HG02943 (cell line): ENCODE results near the gene CHRM4.

ENCODE experiments used
- ATAC-seq: cut with Tn5 transposase; IDR thresholded peaks from one replicate; pipeline ENCODE4 v1.9.1; 2021; ENCODE audit warnings: mild to moderate bottlenecking, low read depth, moderate library complexity; ENCODE audit not compliant: unreplicated experiment

CHRM4 gene

DNA sequence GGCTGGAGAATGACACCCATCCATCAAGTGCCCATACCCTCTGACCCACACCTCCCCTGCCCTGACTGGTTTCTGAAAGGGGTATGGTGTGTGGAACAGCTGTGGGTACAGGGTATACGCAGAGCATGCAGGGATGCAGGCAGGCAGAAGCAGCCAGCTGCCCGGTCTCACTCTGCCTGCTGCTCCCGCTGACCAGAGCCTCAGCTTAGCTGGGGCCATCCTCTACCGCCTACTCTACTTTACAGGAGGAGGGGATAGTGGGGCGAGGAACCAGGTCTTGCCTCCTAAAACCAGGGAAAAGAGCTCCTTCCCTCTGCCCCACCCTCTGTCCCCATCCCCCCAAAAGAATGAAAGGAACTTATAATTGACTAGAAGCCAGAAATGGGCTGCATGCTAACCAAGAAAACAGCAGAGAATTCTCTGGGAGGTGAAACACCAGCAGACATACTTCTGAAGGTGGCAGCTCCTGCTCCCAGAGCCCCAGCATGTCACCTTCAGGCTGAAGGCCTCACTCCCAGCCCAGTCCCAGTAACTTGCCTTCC, 13.0 kb upstream of the CHRM4 start:
- no peak for ATAC-seq

DNA sequence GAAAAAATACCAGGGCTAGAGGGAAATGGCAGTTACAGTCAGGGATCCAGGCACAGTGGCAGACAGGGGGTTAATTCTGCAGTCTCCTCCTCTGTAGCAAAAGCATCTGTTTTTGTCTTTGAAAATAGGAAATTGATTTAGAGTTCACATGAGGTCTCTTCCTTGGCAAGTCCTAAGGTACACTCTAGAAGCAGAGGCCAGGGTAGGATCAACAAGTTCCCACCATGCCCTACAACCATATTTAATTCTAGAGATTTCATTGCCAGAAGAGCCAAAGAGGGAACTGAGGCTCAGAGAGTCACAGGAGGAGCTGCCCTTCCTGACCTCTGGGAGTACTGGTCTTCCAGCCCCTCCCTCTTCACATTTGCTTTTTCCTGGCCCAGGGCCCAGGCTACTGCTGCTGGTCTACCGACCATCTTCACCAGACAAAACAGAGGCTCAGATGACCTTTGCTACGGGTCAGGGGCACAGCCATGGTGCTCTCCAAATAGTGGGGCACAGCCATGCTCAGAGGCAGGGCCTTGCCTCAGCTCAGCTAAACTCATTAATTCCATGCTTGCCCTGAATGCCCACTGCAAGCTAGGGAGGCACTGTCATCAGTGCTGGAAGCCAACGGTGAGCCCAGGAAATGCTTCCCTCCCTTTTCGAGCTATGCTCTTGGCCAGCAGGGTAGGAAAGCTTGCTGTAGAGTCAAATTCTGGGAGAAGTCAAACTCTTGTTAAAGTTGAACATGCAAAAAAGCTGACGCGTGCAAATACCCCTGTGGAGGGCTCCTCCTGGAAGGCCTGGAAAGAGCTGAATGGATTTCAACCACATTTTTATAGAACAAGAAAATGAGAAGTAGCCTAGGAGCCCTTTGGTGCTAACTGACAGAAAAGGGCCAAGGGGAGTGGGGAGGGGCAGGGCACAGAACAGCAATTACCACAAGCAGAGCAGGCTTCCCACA, 11.7 kb upstream of the CHRM4 start:
- no peak for ATAC-seq

DNA sequence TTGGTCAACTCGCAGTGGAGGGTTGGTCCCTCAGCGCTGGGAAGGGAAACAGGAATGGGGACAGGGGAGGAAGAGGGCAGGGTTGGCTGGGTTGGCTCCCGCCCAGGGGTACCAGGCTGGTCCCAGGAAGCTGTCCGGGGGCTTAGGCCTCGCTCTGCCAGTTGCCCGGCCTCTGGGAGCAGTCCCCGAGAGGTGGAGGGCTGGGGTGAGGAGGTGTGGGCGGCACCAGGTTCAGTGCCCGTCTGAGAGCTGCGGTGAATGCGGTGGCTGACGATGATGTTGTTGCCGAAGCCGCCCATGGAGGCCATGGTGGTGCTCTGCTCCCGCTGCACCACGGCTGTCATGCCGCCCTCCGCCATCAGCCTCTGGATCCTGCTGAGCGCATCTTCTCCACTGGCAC, 6.0 kb upstream of the CHRM4 start:
- ATAC-seq = no peak

DNA sequence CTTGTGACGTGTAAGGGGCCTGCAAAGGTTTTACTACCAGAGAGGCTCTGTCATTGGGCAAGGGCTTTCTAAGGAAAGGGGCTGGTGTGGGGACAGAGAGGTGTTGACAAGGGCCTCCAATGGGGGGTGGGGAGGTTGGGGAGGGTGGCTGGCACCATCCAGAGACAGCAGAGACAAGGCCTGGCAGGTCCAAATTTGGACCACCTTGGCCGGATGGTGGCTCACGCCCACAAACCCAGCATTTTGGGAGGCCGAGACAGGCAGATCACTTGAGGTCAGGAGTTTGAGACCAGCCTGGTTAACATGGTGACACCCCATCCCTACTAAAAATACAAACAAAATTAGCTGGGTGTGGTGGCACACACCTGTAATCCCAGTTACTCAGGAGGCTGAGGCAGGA, 2.2 kb upstream of the CHRM4 start:
- no peak for ATAC-seq

DNA sequence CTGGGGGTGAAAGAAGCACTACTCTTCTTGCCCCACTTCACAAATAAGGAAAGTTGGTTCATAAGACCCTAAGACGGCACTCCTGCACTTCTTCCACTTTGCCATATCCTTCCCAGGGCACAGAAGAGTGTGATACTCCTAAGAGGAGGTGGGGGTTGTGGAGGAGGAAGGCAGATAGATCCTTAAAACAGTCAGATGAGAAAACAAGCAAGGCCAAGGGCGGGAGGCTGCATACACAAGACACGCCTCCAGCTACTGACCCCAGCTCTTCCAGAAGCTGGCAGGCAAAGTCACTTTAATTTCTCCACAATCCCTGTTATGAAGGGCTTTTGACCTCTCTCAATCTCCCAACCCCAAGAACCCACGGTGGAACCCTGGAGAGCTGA, 1.6 kb upstream of the CHRM4 start:
- no peak for ATAC-seq

DNA sequence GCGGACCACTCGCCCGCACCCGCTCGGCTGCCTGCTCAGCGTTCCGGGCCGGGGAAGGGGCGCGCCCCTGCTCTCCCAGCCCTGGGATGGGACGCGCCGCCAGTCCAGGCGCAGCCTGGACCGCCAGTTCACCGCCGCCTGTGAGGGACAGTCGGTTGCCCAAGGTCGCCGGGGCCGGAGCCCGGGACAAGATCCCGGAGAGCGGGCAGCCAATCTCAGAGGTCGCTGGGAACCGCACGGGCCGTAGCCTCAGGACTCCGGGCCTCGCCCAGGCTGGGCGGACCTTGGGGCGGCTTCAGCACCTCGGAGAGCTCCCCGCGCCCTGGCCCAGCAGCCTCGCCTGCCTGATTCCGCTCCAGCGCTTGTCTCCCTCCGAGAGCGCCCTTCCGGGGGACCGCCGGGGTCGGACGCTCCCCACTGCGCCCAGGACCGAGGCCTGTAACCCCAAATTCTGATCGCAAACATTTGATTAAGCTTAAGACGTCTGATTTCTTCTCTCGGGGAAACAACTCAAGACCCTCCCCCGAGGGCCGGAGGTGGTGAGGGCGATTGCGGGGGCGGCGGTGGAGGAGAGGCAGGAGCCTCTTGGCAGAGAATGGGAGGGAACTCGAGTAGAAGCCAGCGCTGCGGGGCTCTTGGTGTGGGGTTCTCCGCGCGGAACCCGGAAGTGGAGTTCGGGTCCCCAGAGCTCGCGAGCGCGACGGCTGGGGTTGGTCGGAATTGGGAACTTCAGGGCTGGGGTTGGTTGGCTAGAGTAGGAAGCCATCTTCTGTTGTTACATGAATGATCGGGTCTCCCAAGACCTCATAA, 1.1 kb upstream of the CHRM4 start:
- ATAC-seq = no peak

DNA sequence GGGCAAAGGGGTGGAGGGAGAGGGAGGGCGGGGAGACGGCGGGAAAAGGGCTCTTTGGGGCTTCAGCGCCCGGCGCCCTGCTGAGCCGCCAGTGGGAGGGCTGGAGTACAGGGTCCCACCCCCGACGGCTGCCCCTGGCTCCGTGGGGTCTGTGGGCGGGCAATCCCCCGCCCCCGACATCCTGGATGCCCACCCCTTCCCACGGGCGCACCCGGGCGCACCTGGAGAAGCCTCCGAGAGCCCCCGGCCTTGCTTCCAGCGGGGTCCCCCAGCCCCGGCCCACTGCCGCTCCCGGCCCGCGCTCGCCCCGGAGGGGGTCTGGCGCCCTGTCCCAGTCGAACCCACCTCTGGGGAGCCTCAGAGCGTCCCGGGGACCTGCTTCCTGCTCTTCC, 394 bp downstream of the CHRM4 start:
- ATAC-seq = no peak

DNA sequence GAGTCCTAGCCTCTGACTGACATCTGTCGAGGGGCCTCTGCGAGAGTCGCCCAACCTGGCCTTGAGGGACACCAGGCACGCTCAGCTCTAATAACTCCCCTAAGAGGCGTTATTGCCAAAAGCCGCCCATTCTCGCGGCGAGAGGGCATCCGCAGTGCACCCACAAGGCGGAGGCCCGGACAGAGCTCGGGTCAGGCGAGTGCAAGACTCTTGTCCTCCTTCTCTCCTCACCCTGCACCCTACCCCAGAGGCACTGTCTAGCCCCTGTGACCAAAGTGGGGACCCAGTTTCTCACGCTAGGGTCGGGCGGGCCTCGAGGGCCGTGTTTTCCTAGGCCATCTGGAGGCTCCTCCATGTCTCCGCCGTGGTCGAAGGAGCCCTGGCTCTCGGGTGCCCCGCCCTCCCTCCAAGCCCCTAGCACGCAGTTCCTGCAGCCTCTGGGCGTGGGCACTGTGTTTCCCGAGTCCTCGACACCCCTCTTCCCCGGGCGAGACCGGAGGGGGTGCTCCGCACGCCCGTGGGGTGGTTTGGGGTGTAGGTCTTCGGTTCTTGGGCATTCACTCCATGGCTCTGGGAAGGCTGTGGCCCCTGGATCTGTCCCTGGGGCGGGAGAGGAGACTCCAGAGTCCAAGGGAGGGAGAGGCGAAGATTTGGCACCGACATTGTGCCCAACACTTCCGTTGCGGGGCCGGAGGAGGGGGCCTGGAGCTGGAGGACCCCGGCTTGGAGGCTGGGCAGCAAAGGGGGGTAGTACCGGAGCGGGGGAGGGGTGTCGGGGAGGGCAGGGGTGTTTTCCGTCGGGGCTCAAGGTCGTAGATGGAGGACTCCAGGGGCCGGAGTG, 1.0 kb downstream of the CHRM4 start:
- ATAC-seq = no peak

DNA sequence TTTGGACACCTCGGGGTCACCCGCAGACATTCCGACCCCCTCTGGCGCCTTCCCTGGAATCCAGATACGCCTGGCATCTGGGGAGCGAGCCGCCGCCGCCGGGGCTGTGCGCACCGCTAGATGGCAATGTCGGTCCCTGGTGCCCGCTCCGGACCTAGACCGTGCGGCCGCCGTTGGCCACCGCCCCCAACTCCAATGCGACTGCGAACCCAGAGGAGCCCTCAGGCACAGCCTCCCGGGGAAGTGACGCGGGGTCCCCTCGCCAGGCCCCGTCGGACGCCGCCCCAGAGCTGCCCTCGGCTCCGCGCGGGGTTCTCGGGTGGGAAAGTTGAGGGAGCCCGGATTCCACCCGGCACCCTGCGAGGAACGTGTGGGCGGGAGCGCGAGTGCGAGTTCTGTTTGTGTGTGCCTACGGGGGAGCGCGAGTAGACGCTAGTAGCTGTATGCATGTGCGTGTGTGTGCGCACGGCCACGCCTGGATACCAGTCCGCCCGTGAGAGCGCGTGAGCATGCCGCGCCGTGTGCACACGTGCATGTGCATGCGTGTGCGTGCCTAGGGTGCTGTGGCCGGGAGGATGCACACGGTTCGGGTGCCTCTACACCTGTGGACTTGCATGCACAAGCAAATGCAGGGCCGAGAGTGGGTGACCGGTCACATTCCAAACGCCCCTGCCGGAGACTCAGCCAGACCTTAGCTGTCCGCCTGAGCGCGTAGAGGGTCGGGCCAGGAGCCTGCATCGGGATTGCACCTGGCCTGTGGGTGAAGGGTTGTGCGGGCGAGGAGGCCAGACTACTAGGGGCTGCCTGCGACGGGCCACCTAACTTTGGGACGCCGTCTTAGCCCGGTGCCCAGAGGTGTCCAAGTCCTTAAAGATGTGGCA, 1.9 kb downstream of the CHRM4 start:
- ATAC-seq = no peak

DNA sequence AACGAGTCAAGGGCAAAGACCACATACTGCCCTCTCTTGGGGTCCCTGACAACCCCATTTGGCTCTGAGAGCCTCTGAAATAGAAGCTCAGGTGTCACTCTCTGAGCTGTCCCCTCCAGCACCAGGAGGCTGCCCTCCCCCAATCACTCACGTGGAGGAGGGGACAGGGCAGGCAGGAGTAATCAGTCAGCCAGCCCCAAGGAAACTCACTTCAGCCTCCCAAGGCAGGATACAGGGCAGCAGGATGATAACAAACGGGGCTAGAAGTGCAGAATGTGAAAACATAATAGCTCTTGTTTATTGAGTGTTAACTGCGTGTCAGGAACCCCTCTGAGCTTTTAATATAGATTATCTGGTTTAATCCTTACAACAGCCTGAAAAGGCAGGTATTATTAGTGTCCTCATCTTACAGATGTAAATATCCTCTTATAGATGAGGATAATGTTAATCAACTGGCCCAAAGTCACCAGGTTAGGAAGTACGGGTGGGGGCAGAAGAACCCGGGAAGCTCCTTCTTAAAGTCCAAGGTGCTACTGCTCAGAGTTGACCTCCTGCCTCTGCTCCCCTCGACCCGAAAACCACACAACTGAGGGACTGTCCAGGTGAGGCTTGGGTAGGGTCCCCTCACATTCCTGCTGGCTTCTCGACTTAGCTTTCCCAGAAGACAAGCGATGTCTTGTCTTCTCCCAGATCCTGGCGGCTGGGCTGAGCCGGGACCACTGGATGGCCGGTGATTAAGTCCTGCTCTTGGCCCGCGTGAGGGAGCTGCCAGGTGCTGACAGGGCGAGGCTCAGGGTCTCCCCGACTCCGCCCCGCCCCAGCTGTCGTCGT, 2.7 kb downstream of the CHRM4 start:
- no peak for ATAC-seq

DNA sequence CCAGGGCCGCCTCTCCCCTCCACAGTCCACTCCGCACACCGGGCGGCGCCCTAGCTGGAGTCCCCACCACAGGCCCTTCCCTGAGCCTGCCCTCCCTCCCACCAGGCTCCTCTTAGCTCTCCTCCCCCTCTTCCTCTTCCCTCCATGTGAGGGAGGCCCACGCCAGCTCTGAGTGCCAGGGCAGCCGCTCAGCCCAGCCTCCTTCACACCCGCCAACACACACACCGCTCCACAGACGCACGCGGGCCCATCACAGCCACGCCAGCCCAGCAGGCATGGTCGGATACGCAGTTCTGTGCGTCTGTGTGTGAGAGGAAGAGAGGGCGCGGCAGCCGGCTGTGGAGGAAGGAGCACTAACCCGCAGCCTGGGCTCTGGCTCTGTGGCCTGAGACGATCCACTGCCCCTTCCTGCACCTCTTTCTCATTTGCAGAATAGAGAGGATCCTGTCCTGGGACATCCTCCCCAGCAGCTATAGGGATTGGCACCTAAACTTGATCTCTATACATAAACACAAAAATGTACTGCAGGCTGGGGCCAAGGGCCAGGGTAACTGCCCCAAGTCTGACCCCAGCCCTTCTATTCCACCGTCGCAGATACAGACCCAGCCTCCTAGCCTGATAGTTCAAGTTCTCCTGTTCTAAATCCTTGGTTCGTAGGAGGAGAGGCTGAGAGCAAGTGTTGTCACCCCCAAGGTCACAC, 3.5 kb downstream of the CHRM4 start:
- ATAC-seq = no peak

DNA sequence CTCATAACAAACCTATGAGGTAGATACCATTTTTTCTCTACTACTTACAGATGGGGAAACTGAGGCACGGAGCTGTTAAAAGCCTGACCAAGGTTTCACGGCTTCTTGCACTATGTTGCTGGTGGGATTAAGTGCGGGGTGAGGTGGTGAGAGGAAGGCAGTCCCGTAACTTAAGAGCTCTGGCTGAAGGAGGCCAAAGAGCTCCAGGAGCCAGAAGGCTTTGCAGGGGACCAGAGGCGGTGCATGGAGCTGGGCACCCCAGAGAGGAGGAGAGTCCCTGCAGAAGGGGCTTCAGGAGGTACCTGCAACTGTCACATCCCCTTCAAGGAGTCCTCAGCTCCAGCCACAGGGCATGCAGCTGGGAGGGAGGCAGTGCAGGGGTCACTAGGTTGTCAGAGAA, 4.1 kb downstream of the CHRM4 start:
- no peak for ATAC-seq

DNA sequence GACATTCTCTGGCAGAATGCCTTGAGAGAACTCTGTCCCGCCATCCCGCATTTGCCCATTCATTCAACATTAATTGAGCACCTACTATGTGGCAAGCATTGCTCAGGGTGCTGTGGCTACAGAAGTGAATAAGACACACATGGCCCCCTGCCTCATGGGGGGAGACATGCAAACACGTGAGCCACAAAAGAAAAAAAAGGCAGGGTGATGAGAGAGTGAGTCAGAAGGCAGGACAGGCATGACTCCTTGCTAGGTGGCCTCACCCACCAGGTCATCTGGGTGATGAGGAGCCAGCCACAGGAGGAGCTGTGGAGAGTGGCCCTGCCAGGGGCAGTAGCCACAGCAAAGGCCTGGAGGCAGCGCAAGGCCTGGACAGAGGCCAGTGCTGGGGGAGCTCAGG, 4.9 kb downstream of the CHRM4 start:
- ATAC-seq = no peak

DNA sequence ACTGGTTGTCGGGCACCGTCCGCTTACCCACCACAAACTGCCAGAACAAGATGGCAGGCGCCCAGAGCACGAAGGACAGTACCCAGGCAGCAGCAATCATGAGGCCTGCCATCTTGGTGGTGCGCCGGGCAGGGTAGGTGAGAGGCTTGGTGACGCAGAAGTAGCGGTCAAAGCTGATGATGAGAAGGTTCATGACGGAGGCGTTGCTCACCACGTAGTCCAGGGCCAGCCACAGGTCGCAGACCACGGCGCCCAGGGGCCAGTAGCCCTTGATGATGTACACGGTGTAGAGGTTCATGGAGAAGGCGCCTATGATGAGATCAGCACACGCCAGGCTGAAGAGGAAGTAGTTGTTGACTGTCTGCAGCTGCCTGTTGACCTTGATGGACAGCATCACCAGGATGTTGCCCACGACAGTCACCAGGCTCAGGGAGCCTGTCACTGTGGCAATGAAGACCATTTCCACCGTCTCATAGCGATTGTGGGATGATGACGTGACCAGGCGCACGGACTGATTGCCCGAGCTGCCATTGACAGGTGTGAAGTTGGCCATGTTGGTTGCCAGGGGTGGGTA, 5.5 kb downstream of the CHRM4 start:
- ATAC-seq = no peak

DNA sequence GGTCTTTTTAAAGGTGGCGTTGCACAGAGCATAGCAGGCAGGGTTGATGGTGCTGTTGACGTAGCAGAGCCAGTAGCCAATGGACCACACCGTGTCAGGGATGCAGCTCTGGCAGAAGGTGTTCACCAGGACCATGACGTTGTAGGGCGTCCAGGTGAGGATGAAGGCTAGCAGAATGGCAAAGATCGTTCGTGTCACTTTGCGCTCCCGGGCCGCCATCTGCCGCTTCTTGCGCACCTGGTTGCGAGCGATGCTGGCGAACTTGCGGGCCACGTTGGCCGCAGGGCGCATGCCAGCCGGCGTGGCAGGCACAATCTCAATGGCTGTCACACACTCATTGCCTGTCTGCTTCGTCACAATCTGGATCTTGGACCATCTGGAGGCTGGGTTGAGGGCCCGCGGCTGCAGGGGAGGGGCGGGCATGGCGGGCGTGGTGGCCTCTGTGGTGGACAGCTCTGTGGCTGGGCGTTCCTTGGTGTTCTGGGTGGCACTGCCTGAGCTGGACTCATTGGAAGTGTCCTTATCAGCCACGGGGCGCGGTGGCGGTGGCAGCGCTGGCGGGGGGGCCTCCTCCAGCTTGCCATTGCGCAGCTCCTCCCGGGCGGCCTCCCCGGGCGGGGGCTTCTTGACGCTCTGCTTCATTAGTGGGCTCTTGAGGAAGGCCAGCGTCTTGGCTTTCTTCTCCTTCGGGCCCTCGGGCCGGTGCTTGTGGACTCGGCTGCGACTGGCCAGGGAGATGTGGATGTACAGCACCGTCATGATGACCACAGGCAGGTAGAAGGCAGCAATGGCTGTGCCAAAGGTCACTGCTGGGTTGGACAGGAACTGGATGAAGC, 6.2 kb downstream of the CHRM4 start:
- no peak for ATAC-seq

DNA sequence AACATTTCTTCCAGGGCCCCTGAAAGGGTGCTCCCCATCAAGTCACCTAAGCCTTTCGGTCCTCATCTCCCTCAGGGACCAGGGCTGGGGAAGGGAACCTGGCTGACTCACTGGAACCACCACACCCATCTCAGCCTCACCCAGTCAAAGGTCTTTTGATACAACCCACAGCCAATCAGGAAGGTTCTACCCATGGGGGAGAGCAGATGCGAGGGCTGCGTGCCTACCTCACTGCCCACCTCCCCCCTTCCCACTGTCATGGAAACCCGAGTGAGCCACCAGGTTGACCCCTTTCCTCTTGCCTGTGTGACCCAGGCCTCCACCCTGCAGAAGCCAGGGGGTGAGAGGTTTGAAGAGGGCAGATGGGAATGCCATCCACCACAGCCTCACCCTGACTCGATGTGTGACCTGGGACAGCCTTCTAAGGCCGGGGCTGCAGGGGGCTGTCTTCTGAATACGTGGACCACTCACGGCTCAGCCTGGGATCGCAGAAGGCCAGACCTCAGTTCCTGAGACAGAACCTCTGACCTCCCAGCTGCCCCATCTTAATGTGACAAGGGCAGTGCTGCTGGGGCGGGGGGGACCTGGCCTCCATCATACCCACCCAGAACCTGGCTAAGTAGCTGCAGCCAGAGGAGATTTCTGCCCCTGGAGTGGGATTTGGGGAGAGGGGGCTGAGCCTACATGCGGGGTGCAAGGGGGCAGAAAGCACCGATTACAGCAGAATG, 7.4 kb downstream of the CHRM4 start:
- ATAC-seq = no peak
